ENCODE data around the gene RAB31. TPM values are rescaled to one million over a fixed set of nuclear protein-coding genes. Genes with fewer than 3 reads are reported as not detected.

The RAB31 gene
- total and polyA plus RNA-seq, 2 of the 13 experiments (the other 11 are each of a cell fraction or from before 2014, with no cell fraction given): 1.1 to 1.7 TPM

DNA sequence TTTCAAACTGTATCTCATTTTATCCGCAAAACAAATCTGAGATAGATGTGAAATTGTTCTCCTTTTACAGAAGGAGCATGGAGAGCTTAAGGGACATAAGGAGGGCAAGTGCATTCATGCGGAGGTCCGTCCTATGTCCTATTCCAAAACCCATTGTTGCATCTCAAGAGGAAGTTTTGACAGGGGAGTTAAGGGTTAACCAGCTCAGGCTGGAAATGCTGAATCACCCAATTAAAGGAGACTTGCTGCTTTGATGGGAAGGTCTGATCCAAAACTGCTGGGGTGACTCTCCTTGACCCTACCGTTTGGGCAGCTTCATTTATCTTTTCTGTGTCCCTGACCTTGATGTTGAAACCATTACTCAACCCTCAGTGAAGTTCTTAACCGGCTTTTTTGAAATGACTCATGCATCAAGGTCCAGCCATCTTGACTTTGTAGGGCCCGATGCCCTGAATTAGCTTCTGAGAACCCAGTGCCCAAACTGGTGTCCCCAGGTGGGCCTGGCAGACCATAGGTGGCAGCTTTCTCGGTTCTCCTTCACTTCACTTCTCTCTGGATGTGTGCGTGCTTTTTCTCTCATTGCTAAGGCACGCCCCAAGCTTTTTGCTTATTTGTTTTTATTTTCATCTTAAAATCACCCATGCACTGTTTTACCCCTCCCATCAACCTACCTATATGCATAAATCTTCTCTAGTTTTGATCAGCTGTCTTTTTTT is 161.8 kb downstream of the RAB31 start (continued):
- TF ChIP-seq ZNF296 (CRISPR knock-in tag; conservative IDR thresholded peaks at IDR 0.05) (no peak), TBL1XR1 (IDR thresholded peaks at IDR 0.05; ENCODE audit: borderline replicate concordance, low read length, partially characterized antibody) (peak; percentile 92), GATAD1 (CRISPR knock-in tag; IDR thresholded peaks at IDR 0.05) (peak; percentile 28; the same call in 1 of the 2 replicates), ZNF780A (CRISPR knock-in tag; IDR thresholded peaks at IDR 0.05) (no peak), ZNF660 (CRISPR knock-in tag; IDR thresholded peaks at IDR 0.05; ENCODE audit: borderline replicate concordance, low read depth) (no peak), MEIS1 (CRISPR knock-in tag; IDR thresholded peaks at IDR 0.05; ENCODE audit: borderline replicate concordance) (peak; percentile 61; the same call in 1 of the 2 replicates), MTF2 (CRISPR knock-in tag; IDR thresholded peaks at IDR 0.05; ENCODE audit: borderline replicate concordance) (no peak), ZNF616 (CRISPR knock-in tag; IDR thresholded peaks at IDR 0.05; ENCODE audit: low read depth) (no peak), ADNP (CRISPR knock-in tag; IDR thresholded peaks at IDR 0.05) (no peak), RCOR2 (CRISPR knock-in tag; IDR thresholded peaks at IDR 0.05) (peak; percentile 88), KDM3A (CRISPR knock-in tag; IDR thresholded peaks at IDR 0.05; ENCODE audit: low read depth) (peak; percentile 24; the same call in 1 of the 2 replicates)
- TF ChIP-seq, protein P1, sequence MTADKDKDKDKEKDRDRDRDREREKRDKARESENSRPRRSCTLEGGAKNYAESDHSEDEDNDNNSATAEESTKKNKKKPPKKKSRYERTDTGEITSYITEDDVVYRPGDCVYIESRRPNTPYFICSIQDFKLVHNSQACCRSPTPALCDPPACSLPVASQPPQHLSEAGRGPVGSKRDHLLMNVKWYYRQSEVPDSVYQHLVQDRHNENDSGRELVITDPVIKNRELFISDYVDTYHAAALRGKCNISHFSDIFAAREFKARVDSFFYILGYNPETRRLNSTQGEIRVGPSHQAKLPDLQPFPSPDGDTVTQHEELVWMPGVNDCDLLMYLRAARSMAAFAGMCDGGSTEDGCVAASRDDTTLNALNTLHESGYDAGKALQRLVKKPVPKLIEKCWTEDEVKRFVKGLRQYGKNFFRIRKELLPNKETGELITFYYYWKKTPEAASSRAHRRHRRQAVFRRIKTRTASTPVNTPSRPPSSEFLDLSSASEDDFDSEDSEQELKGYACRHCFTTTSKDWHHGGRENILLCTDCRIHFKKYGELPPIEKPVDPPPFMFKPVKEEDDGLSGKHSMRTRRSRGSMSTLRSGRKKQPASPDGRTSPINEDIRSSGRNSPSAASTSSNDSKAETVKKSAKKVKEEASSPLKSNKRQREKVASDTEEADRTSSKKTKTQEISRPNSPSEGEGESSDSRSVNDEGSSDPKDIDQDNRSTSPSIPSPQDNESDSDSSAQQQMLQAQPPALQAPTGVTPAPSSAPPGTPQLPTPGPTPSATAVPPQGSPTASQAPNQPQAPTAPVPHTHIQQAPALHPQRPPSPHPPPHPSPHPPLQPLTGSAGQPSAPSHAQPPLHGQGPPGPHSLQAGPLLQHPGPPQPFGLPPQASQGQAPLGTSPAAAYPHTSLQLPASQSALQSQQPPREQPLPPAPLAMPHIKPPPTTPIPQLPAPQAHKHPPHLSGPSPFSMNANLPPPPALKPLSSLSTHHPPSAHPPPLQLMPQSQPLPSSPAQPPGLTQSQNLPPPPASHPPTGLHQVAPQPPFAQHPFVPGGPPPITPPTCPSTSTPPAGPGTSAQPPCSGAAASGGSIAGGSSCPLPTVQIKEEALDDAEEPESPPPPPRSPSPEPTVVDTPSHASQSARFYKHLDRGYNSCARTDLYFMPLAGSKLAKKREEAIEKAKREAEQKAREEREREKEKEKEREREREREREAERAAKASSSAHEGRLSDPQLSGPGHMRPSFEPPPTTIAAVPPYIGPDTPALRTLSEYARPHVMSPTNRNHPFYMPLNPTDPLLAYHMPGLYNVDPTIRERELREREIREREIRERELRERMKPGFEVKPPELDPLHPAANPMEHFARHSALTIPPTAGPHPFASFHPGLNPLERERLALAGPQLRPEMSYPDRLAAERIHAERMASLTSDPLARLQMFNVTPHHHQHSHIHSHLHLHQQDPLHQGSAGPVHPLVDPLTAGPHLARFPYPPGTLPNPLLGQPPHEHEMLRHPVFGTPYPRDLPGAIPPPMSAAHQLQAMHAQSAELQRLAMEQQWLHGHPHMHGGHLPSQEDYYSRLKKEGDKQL (CRISPR knock-in tag; IDR thresholded peaks at IDR 0.05; ENCODE audit: low read depth): peak; percentile 58; the same call in 1 of the 2 replicates
- TF ChIP-seq, protein P2, sequence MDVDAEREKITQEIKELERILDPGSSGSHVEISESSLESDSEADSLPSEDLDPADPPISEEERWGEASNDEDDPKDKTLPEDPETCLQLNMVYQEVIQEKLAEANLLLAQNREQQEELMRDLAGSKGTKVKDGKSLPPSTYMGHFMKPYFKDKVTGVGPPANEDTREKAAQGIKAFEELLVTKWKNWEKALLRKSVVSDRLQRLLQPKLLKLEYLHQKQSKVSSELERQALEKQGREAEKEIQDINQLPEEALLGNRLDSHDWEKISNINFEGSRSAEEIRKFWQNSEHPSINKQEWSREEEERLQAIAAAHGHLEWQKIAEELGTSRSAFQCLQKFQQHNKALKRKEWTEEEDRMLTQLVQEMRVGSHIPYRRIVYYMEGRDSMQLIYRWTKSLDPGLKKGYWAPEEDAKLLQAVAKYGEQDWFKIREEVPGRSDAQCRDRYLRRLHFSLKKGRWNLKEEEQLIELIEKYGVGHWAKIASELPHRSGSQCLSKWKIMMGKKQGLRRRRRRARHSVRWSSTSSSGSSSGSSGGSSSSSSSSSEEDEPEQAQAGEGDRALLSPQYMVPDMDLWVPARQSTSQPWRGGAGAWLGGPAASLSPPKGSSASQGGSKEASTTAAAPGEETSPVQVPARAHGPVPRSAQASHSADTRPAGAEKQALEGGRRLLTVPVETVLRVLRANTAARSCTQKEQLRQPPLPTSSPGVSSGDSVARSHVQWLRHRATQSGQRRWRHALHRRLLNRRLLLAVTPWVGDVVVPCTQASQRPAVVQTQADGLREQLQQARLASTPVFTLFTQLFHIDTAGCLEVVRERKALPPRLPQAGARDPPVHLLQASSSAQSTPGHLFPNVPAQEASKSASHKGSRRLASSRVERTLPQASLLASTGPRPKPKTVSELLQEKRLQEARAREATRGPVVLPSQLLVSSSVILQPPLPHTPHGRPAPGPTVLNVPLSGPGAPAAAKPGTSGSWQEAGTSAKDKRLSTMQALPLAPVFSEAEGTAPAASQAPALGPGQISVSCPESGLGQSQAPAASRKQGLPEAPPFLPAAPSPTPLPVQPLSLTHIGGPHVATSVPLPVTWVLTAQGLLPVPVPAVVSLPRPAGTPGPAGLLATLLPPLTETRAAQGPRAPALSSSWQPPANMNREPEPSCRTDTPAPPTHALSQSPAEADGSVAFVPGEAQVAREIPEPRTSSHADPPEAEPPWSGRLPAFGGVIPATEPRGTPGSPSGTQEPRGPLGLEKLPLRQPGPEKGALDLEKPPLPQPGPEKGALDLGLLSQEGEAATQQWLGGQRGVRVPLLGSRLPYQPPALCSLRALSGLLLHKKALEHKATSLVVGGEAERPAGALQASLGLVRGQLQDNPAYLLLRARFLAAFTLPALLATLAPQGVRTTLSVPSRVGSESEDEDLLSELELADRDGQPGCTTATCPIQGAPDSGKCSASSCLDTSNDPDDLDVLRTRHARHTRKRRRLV (CRISPR knock-in tag; IDR thresholded peaks at IDR 0.05): no peak
- TF ChIP-seq, protein P3, sequence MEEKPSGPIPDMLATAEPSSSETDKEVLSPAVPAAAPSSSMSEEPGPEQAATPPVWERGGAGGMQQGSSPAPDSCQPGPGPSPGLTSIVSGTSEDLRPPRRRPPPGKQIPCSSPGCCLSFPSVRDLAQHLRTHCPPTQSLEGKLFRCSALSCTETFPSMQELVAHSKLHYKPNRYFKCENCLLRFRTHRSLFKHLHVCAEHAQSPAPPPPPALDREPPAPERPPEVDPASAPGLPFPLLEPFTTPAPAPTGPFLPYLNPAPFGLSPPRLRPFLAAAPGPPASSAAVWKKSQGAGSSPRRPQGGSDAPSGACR (CRISPR knock-in tag; IDR thresholded peaks at IDR 0.05): no peak
- TF ChIP-seq, protein P4, sequence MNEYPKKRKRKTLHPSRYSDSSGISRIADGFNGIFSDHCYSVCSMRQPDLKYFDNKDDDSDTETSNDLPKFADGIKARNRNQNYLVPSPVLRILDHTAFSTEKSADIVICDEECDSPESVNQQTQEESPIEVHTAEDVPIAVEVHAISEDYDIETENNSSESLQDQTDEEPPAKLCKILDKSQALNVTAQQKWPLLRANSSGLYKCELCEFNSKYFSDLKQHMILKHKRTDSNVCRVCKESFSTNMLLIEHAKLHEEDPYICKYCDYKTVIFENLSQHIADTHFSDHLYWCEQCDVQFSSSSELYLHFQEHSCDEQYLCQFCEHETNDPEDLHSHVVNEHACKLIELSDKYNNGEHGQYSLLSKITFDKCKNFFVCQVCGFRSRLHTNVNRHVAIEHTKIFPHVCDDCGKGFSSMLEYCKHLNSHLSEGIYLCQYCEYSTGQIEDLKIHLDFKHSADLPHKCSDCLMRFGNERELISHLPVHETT (CRISPR knock-in tag; conservative IDR thresholded peaks at IDR 0.05): peak; percentile 38; the same call in 1 of the 2 replicates
